ENCODE data around the gene ATAD3A.
"Not testable (repeated sequence)": the region's sequence is repeated elsewhere in the genome, so short reads cannot be mapped to it uniquely, and the experiment has no call there.

ATAD3A gene

GRCh38 chr1:1554926-1555915 lies 43.3 kb downstream of the ATAD3A start:
- DNase-seq (ENCODE audit: low read depth in 2 of 2): peak in 1 of 2 experiments; percentile 20

- no peak for DNase-seq (ENCODE audit: low read depth in 2 of 2)
Measured at GRCh38 chr1:1556505-1556904, 44.5 kb downstream of the ATAD3A start.

- not testable (repeated sequence) for DNase-seq (ENCODE audit: low read depth in 2 of 2)
Measured at GRCh38 chr1:1556961-1557360, 45.0 kb downstream of the ATAD3A start.

- DNase-seq (ENCODE audit: low read depth in 2 of 2): not testable (repeated sequence)
Measured at GRCh38 chr1:1557688-1558087, 45.7 kb downstream of the ATAD3A start.

- no peak for DNase-seq (ENCODE audit: low read depth in 2 of 2)
Measured at GRCh38 chr1:1558591-1558990, 46.6 kb downstream of the ATAD3A start.

GRCh38 chr1:1559066-1559465 lies 47.1 kb downstream of the ATAD3A start:
- DNase-seq (ENCODE audit: low read depth in 2 of 2): no peak

- no peak for DNase-seq (ENCODE audit: low read depth in 2 of 2)
Measured at GRCh38 chr1:1560178-1560577, 48.2 kb downstream of the ATAD3A start.

GRCh38 chr1:1561801-1562470 lies 50.0 kb downstream of the ATAD3A start:
- DNase-seq (ENCODE audit: low read depth in 2 of 2): no peak

GRCh38 chr1:1562556-1563195 lies 50.7 kb downstream of the ATAD3A start:
- DNase-seq (ENCODE audit: low read depth in 2 of 2): no peak

GRCh38 chr1:1563688-1564087 lies 51.7 kb downstream of the ATAD3A start:
- DNase-seq (ENCODE audit: low read depth in 2 of 2): no peak

GRCh38 chr1:1564268-1564667 lies 52.3 kb downstream of the ATAD3A start:
- DNase-seq (ENCODE audit: low read depth in 2 of 2): no peak

- DNase-seq (ENCODE audit: low read depth in 2 of 2): no peak
Measured at GRCh38 chr1:1565340-1565739, 53.4 kb downstream of the ATAD3A start.

- DNase-seq (ENCODE audit: low read depth in 2 of 2): no peak
Measured at GRCh38 chr1:1567152-1567875, 55.4 kb downstream of the ATAD3A start.

GRCh38 chr1:1567891-1568291 lies 55.9 kb downstream of the ATAD3A start:
- DNase-seq (ENCODE audit: low read depth in 2 of 2): no peak

GRCh38 chr1:1569341-1569740 lies 57.4 kb downstream of the ATAD3A start:
- no peak for DNase-seq (ENCODE audit: low read depth in 2 of 2)

GRCh38 chr1:1573843-1574720 lies 62.1 kb downstream of the ATAD3A start:
- peak in 1 of 2 experiments; percentile 34 for DNase-seq (ENCODE audit: low read depth in 2 of 2)

GRCh38 chr1:1574721-1575537 lies 63.0 kb downstream of the ATAD3A start, which contains the start of gene SSU72:
Gene SSU72 (minus strand): TSS chr1:1574863. CDS start chr1:1574557, 306 bp downstream.
- peak; percentile 74 to 79 for DNase-seq (ENCODE audit: low read depth in 2 of 2)

- no peak for DNase-seq (ENCODE audit: low read depth in 2 of 2)
Measured at GRCh38 chr1:1577367-1578011, 65.5 kb downstream of the ATAD3A start.

- no peak for DNase-seq (ENCODE audit: low read depth in 2 of 2)
Measured at GRCh38 chr1:1578371-1578940, 66.5 kb downstream of the ATAD3A start.
